Cardiac fibroblast (primary cell): Measurements from ENCODE around the gene PHF13.

ENCODE experiments used
- DNase-seq, 2 donors: peaks; one replicate each; pipeline versions ENCODE4 v3.0.0 to v3.0.0-alpha.2; 2010; ENCODE audit warnings: low read depth in 2 of 2
- H3K4me3 ChIP-seq, 2 donors: replicated peaks in 1 of 2; 1 replicate in 1 of 2; 2 replicates in 1 of 2; pipeline ENCODE4 v1.5.1; 2011; ENCODE audit warnings: low read depth in 2 of 2, low read length in 2 of 2, mild to moderate bottlenecking in 2 of 2, moderate library complexity in 1 of 2
- CTCF ChIP-seq: IDR thresholded peaks from one replicate; pipeline ENCODE4 v1.5.1; 2011; ENCODE audit warnings: low read depth, mild to moderate bottlenecking, low read length, inconsistent platforms

Gene PHF13

GRCh38 chr1:6602669-6603237 lies 10.8 kb upstream of the PHF13 start, which contains the start of gene KLHL21:
TSS of gene KLHL21 (minus strand) at chr1:6602869. CDS start at chr1:6602817, 52 bp downstream.
- DNase-seq: peak; percentile 88 to 93
- TF ChIP-seq CTCF: no peak
- H3K4me3 ChIP-seq: peak within 1 kb of the TSS; percentile 98 to 99

- DNase-seq: peak; percentile 83 to 86
- H3K4me3 ChIP-seq: peak overlapping the region; percentile 50 to 52
- no peak for TF ChIP-seq CTCF
Observed at GRCh38 chr1:6603238-6603914, 10.2 kb upstream of the PHF13 start.

- H3K4me3 ChIP-seq: peak overlapping the region in 1 of 2 donors; percentile 50
- TF ChIP-seq CTCF: no peak
- DNase-seq: peak; percentile 92 to 93
Observed at GRCh38 chr1:6603915-6604558, 9.5 kb upstream of the PHF13 start.

DNA sequence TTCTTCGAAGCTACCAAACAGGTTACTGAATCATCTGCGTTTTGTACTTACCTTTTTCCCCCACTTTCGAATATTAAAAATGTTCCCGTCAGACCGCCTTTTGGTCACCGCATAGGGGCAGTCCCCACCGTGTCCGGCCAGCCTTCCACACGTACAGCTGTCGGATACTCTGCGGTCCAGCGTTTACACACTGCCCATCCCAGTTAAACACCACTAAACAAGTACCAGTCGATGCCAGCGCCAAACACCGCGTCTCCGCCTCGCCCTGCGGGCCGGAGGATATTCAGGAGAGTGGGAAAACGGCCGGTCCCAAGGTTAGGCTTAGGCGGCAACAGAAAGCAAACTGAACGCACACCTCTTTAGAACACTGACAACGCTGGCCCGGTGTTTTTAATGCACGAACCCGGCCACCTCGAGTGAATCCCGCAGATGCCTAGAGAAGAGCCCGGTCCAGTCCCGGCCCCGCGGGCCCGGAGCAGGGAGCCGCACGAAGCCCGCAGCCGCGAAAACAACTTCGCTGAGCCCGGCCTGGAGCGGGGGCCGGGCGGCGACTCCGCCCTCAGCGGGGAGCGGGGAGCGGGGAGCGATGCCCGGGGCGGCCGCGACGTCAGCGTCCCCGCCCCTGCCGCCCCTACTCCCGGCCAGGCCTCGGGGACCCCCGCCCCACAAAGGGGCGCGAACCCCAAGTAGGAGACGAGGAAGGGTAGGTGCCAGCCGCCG lies 730 bp upstream of the PHF13 start:
- DNase-seq: peak; percentile 39 to 50

DNA sequence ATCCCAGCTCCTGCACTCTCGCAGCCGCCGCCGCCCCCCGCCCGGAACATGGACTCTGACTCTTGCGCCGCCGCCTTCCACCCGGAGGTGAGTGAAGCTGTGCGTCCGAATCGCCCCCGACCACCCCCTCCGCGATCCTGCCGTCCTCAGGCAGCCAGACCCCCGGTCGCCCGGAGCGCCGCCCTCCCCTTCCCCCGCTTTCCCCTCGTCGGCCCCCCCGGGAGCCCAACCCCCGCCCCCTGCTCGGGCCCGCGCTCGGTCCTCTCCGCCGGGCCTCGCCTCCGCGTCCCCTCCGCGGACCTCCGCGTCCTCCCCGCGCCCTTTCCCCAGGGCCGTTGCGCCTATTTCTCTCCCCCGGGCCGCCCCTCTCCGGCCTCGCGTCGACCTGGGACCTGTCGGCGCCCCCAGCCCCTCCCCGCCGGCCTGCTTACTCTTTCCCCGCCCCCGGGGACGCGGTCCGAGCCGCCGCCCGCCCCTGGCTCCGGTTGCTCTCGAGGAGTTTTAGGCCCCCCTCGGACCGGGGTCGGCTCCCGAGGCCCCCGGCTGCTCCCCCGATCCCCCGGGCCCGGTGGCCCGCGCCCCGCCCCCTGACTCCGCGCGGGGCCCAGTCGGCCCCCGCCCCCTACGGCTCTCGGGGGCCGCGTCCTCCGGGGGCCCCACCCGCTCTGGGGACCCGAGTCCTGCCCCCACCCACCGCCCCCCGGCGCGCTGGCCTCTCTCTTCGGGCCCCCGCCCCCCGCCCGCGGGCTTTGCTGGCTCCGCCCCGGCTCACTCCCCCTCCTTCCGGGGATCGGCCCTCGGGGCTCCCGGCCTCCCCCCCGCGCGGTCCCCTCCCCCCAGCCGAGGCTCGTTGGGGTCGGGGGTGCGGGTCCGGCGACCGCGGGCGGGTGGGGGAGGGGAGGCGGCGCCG lies 743 bp downstream of the PHF13 start:
- H3K4me3 ChIP-seq: peak overlapping the region; percentile 75 to 86
- TF ChIP-seq CTCF: no peak
- DNase-seq: peak in 1 of 2 donors; percentile 43

More for the DNA sequence above, 730 bp upstream of the PHF13 start:
- no peak for TF ChIP-seq CTCF
- H3K4me3 ChIP-seq: peak overlapping the region; percentile 74 to 77
